ENCODE results near the gene ADAMTSL2.

DNA sequence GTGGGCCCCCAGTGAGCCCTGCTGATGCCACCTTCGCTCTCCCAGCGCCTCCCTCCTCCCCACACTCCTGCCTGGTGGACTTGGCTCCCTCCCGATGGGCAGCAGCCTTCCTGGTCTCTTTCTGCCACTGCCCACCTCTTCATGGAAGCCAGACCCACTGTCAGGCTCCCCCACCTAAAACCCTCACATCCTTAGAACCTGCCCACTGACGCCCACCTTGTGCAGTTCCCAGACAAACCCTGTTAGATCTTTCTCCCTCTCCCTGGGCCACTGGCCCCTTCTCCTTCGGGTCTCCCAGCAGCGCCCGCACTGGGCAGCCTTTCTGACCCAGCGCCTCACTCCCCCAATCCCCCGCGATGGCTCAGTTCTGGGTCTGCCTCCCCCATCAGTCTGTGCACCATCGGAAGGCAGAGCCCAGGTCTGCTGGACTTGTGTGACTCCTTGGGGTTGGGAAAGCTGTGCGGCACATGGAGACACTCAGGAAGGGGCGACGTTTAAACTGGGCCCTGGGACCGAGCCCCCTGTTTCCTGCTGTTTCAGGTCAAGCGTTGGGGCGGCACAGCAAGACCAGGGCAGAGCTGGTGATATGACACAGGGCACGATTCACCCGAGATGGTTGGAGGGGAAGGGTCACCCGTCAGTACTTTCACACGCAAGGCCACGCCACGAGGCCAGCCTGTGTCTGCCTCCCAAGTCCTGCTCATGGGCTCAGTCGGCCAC is 27.1 kb upstream of the ADAMTSL2 start:
- no peak for TF ChIP-seq CSDC2 (CRISPR knock-in tag; IDR thresholded peaks at IDR 0.05)
- TF ChIP-seq, protein P1, sequence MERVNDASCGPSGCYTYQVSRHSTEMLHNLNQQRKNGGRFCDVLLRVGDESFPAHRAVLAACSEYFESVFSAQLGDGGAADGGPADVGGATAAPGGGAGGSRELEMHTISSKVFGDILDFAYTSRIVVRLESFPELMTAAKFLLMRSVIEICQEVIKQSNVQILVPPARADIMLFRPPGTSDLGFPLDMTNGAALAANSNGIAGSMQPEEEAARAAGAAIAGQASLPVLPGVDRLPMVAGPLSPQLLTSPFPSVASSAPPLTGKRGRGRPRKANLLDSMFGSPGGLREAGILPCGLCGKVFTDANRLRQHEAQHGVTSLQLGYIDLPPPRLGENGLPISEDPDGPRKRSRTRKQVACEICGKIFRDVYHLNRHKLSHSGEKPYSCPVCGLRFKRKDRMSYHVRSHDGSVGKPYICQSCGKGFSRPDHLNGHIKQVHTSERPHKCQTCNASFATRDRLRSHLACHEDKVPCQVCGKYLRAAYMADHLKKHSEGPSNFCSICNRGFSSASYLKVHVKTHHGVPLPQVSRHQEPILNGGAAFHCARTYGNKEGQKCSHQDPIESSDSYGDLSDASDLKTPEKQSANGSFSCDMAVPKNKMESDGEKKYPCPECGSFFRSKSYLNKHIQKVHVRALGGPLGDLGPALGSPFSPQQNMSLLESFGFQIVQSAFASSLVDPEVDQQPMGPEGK (CRISPR knock-in tag; IDR thresholded peaks at IDR 0.05; ENCODE audit: borderline replicate concordance), result no peak
- no peak for TF ChIP-seq CSRNP3 (CRISPR knock-in tag; IDR thresholded peaks at IDR 0.05)
- TF ChIP-seq ESRRG (CRISPR knock-in tag; IDR thresholded peaks at IDR 0.05), result no peak
- TF ChIP-seq, protein P2, sequence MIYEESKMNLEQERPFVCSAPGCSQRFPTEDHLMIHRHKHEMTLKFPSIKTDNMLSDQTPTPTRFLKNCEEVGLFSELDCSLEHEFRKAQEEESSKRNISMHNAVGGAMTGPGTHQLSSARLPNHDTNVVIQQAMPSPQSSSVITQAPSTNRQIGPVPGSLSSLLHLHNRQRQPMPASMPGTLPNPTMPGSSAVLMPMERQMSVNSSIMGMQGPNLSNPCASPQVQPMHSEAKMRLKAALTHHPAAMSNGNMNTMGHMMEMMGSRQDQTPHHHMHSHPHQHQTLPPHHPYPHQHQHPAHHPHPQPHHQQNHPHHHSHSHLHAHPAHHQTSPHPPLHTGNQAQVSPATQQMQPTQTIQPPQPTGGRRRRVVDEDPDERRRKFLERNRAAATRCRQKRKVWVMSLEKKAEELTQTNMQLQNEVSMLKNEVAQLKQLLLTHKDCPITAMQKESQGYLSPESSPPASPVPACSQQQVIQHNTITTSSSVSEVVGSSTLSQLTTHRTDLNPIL (CRISPR knock-in tag; IDR thresholded peaks at IDR 0.05; ENCODE audit: low read depth), result no peak
- no peak for TF ChIP-seq ZNF565 (CRISPR knock-in tag; conservative IDR thresholded peaks at IDR 0.05; ENCODE audit: low read depth)
- no peak for TF ChIP-seq ZNF8 (CRISPR knock-in tag; IDR thresholded peaks at IDR 0.05)
- TF ChIP-seq ZFP3 (CRISPR knock-in tag; IDR thresholded peaks at IDR 0.05), result no peak
- TF ChIP-seq ZNF70 (CRISPR knock-in tag; IDR thresholded peaks at IDR 0.05), result no peak
- TF ChIP-seq ZC3H10 (CRISPR knock-in tag; IDR thresholded peaks at IDR 0.05), result no peak
- TF ChIP-seq ZFP30 (CRISPR knock-in tag; IDR thresholded peaks at IDR 0.05), result no peak
